Activated CD4-positive, alpha-beta T cell treated with anti-CD3 and anti-CD28 coated beads, Interleukin-2, amount 50 U/mL, for 48 hours (primary cell): ENCODE results near the gene TTC27.
"Not testable (repeated sequence)": the region's sequence is repeated elsewhere in the genome, so short reads cannot be mapped to it uniquely, and the experiment has no call there.

ENCODE experiments used
- DNase-seq, 2 experiments: peaks; one replicate each; pipeline ENCODE4 v3.0.0-alpha.2; 2020

Gene TTC27

GRCh38 chr2:32627814-32628579 is at the start of gene TTC27:
TTC27 (plus strand) TSS chr2:32628050; CDS start chr2:32628293, 243 bp downstream.
- peak; percentile 96 to 97 for DNase-seq

GRCh38 chr2:32591669-32592463 is 36.0 kb upstream of the TTC27 start:
- no peak for DNase-seq

- no peak for DNase-seq
These were observed 33.3 kb upstream of the TTC27 start for GRCh38 chr2:32594573-32594972.

GRCh38 chr2:32611366-32611765 is 16.5 kb upstream of the TTC27 start:
- DNase-seq = no peak

- DNase-seq = no peak
These were observed 16.1 kb upstream of the TTC27 start for GRCh38 chr2:32611771-32612170.

- DNase-seq = no peak
These were observed 13.8 kb upstream of the TTC27 start for GRCh38 chr2:32614084-32614483.

- no peak for DNase-seq
These were observed 10.2 kb upstream of the TTC27 start for GRCh38 chr2:32617599-32618189.

GRCh38 chr2:32622570-32623310 is 5.1 kb upstream of the TTC27 start:
- DNase-seq = no peak

GRCh38 chr2:32623311-32623706 is 4.5 kb upstream of the TTC27 start:
- DNase-seq = no peak

GRCh38 chr2:32624812-32625211 is 3.0 kb upstream of the TTC27 start:
- no peak for DNase-seq

- no peak for DNase-seq
These were observed 1.1 kb upstream of the TTC27 start for GRCh38 chr2:32626639-32627221.

GRCh38 chr2:32627441-32627813 is 423 bp upstream of the TTC27 start:
- peak; percentile 41 to 51 for DNase-seq

- peak; percentile 20 to 43 for DNase-seq
These were observed 4.2 kb downstream of the TTC27 start for GRCh38 chr2:32632089-32632488.

GRCh38 chr2:32633040-32633439 is 5.2 kb downstream of the TTC27 start:
- no peak for DNase-seq

- DNase-seq = not testable (repeated sequence)
These were observed 10.7 kb downstream of the TTC27 start for GRCh38 chr2:32638548-32638947.

GRCh38 chr2:32641180-32641579 is 13.3 kb downstream of the TTC27 start:
- no peak for DNase-seq

GRCh38 chr2:32647180-32647651 is 19.4 kb downstream of the TTC27 start:
- no peak for DNase-seq

GRCh38 chr2:32652555-32653209 is 24.8 kb downstream of the TTC27 start:
- no peak for DNase-seq

- DNase-seq = no peak
These were observed 28.2 kb downstream of the TTC27 start for GRCh38 chr2:32656069-32656468.

- DNase-seq = no peak
These were observed 36.0 kb downstream of the TTC27 start for GRCh38 chr2:32663864-32664263.

GRCh38 chr2:32666704-32667103 is 38.9 kb downstream of the TTC27 start:
- DNase-seq = no peak

GRCh38 chr2:32668254-32668653 is 40.4 kb downstream of the TTC27 start:
- no peak for DNase-seq
